Measurements from ENCODE around the gene ARMH1.

The ARMH1 gene

GRCh38 chr1:44672254-44672955, 2.1 kb upstream of the ARMH1 start:
- DNase-seq, result no peak

- DNase-seq, result no peak
Observed at GRCh38 chr1:44672961-44673674, 1.4 kb upstream of the ARMH1 start.

GRCh38 chr1:44673675-44674112, 820 bp upstream of the ARMH1 start:
- no peak for DNase-seq

GRCh38 chr1:44675186-44675585, 672 bp downstream of the ARMH1 start:
- no peak for DNase-seq

GRCh38 chr1:44676484-44677200, 2.1 kb downstream of the ARMH1 start:
- no peak for DNase-seq

- DNase-seq, result no peak
Observed at GRCh38 chr1:44677201-44677766, 2.8 kb downstream of the ARMH1 start.

GRCh38 chr1:44678120-44678519, 3.6 kb downstream of the ARMH1 start:
- no peak for DNase-seq

GRCh38 chr1:44678626-44679025, 4.1 kb downstream of the ARMH1 start:
- DNase-seq, result no peak

- no peak for DNase-seq
Observed at GRCh38 chr1:44679468-44679867, 5.0 kb downstream of the ARMH1 start.

GRCh38 chr1:44681905-44682882, 7.7 kb downstream of the ARMH1 start:
- DNase-seq, result no peak

GRCh38 chr1:44682883-44683265, 8.4 kb downstream of the ARMH1 start:
- DNase-seq, result no peak

GRCh38 chr1:44684525-44684924, 10.0 kb downstream of the ARMH1 start:
- no peak for DNase-seq

- DNase-seq, result no peak
Observed at GRCh38 chr1:44685218-44685617, 10.7 kb downstream of the ARMH1 start.

GRCh38 chr1:44685881-44686280, 11.4 kb downstream of the ARMH1 start:
- DNase-seq, result no peak

GRCh38 chr1:44688760-44689446, 14.4 kb downstream of the ARMH1 start:
- DNase-seq, result no peak

GRCh38 chr1:44689447-44689765, 14.9 kb downstream of the ARMH1 start:
- DNase-seq, result no peak

- DNase-seq, result no peak
Observed at GRCh38 chr1:44693159-44693558, 18.6 kb downstream of the ARMH1 start.

- no peak for DNase-seq
Observed at GRCh38 chr1:44693900-44694299, 19.4 kb downstream of the ARMH1 start.

- no peak for DNase-seq
Observed at GRCh38 chr1:44694863-44695478, 20.5 kb downstream of the ARMH1 start.

- DNase-seq, result no peak
Observed at GRCh38 chr1:44695671-44696070, 21.2 kb downstream of the ARMH1 start.

GRCh38 chr1:44696101-44696500, 21.6 kb downstream of the ARMH1 start:
- no peak for DNase-seq
